HepG2 (cell line): ENCODE results near the gene NFE2L2. TPM values are rescaled to one million over a fixed set of nuclear protein-coding genes. Genes with fewer than 3 reads are reported as not detected.

ENCODE experiments used
- BRF2 ChIP-seq: sonication (generic); formaldehyde crosslinking; IDR thresholded peaks from 2 replicates; pipeline ENCODE4 v1.8.1; 2022; ENCODE audit warnings: mild to moderate bottlenecking, missing genetic modification reagents
- FOSL2 ChIP-seq: sonication (generic); formaldehyde crosslinking; IDR thresholded peaks from 2 replicates; pipeline ENCODE4 v1.4.0; 2020; ENCODE audit warnings: missing genetic modification reagents
- FOXJ3 ChIP-seq: sonication (generic); formaldehyde crosslinking; IDR thresholded peaks from 2 replicates; pipeline ENCODE4 v1.4.0; 2020; ENCODE audit warnings: missing genetic modification reagents, mild to moderate bottlenecking, borderline replicate concordance
- RAD51 ChIP-seq: fragments of 450-650 bp; IDR thresholded peaks from 2 replicates; pipeline ENCODE4 v1.6.1; 2016; ENCODE audit warnings: borderline replicate concordance
- SAFB2 ChIP-seq: sonication (generic); formaldehyde crosslinking; IDR thresholded peaks from 2 replicates; pipeline ENCODE4 v1.5.1; 2020; ENCODE audit warnings: missing genetic modification reagents, low read depth, mild to moderate bottlenecking, borderline replicate concordance
- SP1 ChIP-seq, 2 experiments: fragments of 450-650 bp in 1 of 2; sonication (generic) in 1 of 2; formaldehyde crosslinking in 1 of 2; IDR thresholded peaks; 2 replicates each; pipeline versions ENCODE4 v1.4.0 to v1.6.1; 2016 to 2020; ENCODE audit warnings: missing genetic modification reagents in 1 of 2
- ZNF460 ChIP-seq: sonication (generic); formaldehyde crosslinking; IDR thresholded peaks from 2 replicates; pipeline ENCODE4 v1.5.1; 2020; ENCODE audit warnings: missing genetic modification reagents, mild to moderate bottlenecking, borderline replicate concordance
- ZNF572 ChIP-seq: sonication (generic); formaldehyde crosslinking; IDR thresholded peaks from 2 replicates; pipeline ENCODE4 v1.5.1; 2020; ENCODE audit warnings: mild to moderate bottlenecking, missing genetic modification reagents
- ZNF598 ChIP-seq: sonication (generic); formaldehyde crosslinking; IDR thresholded peaks from 2 replicates; pipeline ENCODE4 v1.5.1; 2020; ENCODE audit warnings: mild to moderate bottlenecking, missing genetic modification reagents, borderline replicate concordance
- ZSCAN20 ChIP-seq: sonication (generic); formaldehyde crosslinking; IDR thresholded peaks from 2 replicates; pipeline ENCODE4 v1.4.0; 2020; ENCODE audit warnings: missing genetic modification reagents, mild to moderate bottlenecking, borderline replicate concordance
- ZSCAN25 ChIP-seq: sonication (generic); formaldehyde crosslinking; IDR thresholded peaks from 2 replicates; pipeline ENCODE4 v1.8.0; 2022; ENCODE audit warnings: mild to moderate bottlenecking, missing genetic modification reagents
- ZSCAN31 ChIP-seq: sonication (generic); formaldehyde crosslinking; IDR thresholded peaks from 2 replicates; pipeline ENCODE4 v1.5.0; 2020; ENCODE audit warnings: low read depth, mild to moderate bottlenecking, missing genetic modification reagents
- polyA plus RNA-seq, 8 experiments: library from polyadenylated mRNA; depleted of rRNA in 3 of 8; stranded (reverse) in 7 of 8; unstranded in 1 of 8; fragments of >200 nt; fragmentation: Illumina TruSeq in 4 of 8; extraction: Trizol in 4 of 8; gene quantifications; 2 replicates each; pipeline versions ENCODE4 v1.2.1 to v1.2.3, GENCODE V29; 2011 to 2016; ENCODE audit warnings: low read depth in 4 of 8, missing spikeins in 1 of 8, mixed read lengths in 1 of 8; ENCODE audit not compliant: insufficient read depth in 1 of 8
- total RNA-seq, 5 experiments: library from RNA; depleted of rRNA; stranded (reverse); fragments of >200 nt; fragmentation: Illumina TruSeq; extraction: Trizol; gene quantifications; 2 replicates each; pipeline ENCODE4 v1.2.3, GENCODE V29; 2016; ENCODE audit warnings: low read depth in 1 of 5
- TF ChIP-seq, protein P1 (sequence below): sonication (generic); formaldehyde crosslinking; IDR thresholded peaks from 2 replicates; pipeline ENCODE4 v1.8.1; 2022; ENCODE audit warnings: low read depth, mild to moderate bottlenecking, missing genetic modification reagents
- TF ChIP-seq, protein P2 (sequence below), 2 experiments: fragments of 450-650 bp in 1 of 2; sonication (generic) in 1 of 2; formaldehyde crosslinking in 1 of 2; IDR thresholded peaks; 2 replicates each; pipeline versions ENCODE4 v1.6.1 to v1.8.0; 2016 to 2022; ENCODE audit warnings: antibody characterized with exemption in 1 of 2, mild to moderate bottlenecking in 1 of 2, missing genetic modification reagents in 1 of 2

Gene NFE2L2
- total and polyA plus RNA-seq, 2 of the 13 experiments (the other 11 are each of a cell fraction or from before 2014, with no cell fraction given), result 84.6 to 215 TPM

DNA sequence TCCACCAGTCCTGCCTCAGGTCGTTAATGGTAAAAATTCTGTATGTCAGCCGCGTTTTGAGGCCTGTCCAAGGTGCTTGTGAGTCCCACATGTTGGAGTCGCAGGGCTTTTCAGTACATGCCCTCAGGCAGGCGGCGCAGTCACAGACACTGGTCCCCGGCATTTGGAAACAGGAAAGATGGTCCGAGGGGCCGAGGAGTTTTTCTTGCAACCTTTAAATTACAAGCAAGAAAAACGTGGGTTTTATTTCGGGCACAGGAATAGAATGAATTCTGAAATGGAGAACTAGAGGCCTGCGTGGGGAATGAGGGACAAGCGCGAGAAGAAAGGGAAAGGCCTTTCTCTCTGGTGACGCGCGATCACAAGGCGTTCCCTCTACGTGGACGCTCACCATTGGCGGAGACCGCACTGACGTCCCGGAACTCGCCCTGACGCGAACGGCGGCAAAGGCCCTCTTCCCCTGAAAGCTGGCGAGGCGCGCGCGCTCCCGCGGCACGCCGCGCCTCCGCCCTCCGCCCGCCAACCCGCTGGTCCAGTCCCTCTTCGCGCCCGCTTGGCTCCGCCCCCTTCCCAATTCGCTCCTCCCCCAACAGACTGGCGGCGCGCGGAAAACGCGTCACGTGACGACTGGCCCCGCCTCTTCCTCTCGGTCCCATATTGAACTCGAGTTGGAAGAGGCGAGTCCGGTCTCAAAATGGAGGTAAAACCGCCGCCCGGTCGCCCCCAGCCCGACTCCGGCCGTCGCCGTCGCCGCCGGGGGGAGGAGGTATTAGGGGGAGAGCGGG lies 52.2 kb downstream of the NFE2L2 start, which contains the start of gene HNRNPA3 (continued):
- peak; percentile 51; the same call in 1 of the 2 replicates for TF ChIP-seq ZSCAN25 (CRISPR knock-in tag)
- TF ChIP-seq ZSCAN31 (CRISPR knock-in tag), result peak; percentile 90
- TF ChIP-seq FOSL2, result no peak; the same call in 1 of the 2 replicates
- TF ChIP-seq ZSCAN20 (CRISPR knock-in tag), result no peak
- peak; percentile 98 for TF ChIP-seq RAD51
- TF ChIP-seq BRF2 (CRISPR knock-in tag), result 0 out of 2 replicates have a peak, but pooled peaks have one; percentile 80
- TF ChIP-seq ZNF572 (CRISPR knock-in tag), result 0 out of 2 replicates have a peak, but pooled peaks have one; percentile 61
- TF ChIP-seq, protein P1, sequence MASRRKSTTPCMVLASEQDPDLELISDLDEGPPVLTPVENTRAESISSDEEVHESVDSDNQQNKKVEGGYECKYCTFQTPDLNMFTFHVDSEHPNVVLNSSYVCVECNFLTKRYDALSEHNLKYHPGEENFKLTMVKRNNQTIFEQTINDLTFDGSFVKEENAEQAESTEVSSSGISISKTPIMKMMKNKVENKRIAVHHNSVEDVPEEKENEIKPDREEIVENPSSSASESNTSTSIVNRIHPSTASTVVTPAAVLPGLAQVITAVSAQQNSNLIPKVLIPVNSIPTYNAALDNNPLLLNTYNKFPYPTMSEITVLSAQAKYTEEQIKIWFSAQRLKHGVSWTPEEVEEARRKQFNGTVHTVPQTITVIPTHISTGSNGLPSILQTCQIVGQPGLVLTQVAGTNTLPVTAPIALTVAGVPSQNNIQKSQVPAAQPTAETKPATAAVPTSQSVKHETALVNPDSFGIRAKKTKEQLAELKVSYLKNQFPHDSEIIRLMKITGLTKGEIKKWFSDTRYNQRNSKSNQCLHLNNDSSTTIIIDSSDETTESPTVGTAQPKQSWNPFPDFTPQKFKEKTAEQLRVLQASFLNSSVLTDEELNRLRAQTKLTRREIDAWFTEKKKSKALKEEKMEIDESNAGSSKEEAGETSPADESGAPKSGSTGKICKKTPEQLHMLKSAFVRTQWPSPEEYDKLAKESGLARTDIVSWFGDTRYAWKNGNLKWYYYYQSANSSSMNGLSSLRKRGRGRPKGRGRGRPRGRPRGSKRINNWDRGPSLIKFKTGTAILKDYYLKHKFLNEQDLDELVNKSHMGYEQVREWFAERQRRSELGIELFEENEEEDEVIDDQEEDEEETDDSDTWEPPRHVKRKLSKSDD (CRISPR knock-in tag), result peak; percentile 31; the same call in 1 of the 2 replicates
- TF ChIP-seq, protein P2, sequence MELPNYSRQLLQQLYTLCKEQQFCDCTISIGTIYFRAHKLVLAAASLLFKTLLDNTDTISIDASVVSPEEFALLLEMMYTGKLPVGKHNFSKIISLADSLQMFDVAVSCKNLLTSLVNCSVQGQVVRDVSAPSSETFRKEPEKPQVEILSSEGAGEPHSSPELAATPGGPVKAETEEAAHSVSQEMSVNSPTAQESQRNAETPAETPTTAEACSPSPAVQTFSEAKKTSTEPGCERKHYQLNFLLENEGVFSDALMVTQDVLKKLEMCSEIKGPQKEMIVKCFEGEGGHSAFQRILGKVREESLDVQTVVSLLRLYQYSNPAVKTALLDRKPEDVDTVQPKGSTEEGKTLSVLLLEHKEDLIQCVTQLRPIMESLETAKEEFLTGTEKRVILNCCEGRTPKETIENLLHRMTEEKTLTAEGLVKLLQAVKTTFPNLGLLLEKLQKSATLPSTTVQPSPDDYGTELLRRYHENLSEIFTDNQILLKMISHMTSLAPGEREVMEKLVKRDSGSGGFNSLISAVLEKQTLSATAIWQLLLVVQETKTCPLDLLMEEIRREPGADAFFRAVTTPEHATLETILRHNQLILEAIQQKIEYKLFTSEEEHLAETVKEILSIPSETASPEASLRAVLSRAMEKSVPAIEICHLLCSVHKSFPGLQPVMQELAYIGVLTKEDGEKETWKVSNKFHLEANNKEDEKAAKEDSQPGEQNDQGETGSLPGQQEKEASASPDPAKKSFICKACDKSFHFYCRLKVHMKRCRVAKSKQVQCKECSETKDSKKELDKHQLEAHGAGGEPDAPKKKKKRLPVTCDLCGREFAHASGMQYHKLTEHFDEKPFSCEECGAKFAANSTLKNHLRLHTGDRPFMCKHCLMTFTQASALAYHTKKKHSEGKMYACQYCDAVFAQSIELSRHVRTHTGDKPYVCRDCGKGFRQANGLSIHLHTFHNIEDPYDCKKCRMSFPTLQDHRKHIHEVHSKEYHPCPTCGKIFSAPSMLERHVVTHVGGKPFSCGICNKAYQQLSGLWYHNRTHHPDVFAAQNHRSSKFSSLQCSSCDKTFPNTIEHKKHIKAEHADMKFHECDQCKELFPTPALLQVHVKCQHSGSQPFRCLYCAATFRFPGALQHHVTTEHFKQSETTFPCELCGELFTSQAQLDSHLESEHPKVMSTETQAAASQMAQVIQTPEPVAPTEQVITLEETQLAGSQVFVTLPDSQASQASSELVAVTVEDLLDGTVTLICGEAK (IDR thresholded peaks at IDR 0.05), result no peak
- TF ChIP-seq, protein P2 (CRISPR knock-in tag; IDR thresholded peaks at IDR 0.05), result peak; percentile 40; the same call in 1 of the 2 replicates
- TF ChIP-seq FOXJ3, result 0 out of 2 replicates have a peak, but pooled peaks have one; percentile 45
- peak; percentile 58; the same call in 1 of the 2 replicates for TF ChIP-seq SAFB2 (CRISPR knock-in tag)
- peak; percentile 96 for TF ChIP-seq ZNF598 (CRISPR knock-in tag)
- no peak for TF ChIP-seq SP1 (IDR thresholded peaks at IDR 0.05)
- peak; percentile 99 for TF ChIP-seq SP1 (CRISPR knock-in tag; IDR thresholded peaks at IDR 0.05)
- no peak; the same call in 1 of the 2 replicates for TF ChIP-seq ZNF460 (CRISPR knock-in tag)
